Fibroblast of upper back skin (primary cell): Measurements from ENCODE around the gene KMT2C.
"Not testable (repeated sequence)": the region's sequence is repeated elsewhere in the genome, so short reads cannot be mapped to it uniquely, and the experiment has no call there.

Experiments
- DNase-seq: peaks from one replicate; pipeline ENCODE4 v3.0.0-alpha.2; 2013

The KMT2C gene

GRCh38 chr7:152355474-152356057 lies 80.2 kb downstream of the KMT2C start:
- no peak for DNase-seq

DNA sequence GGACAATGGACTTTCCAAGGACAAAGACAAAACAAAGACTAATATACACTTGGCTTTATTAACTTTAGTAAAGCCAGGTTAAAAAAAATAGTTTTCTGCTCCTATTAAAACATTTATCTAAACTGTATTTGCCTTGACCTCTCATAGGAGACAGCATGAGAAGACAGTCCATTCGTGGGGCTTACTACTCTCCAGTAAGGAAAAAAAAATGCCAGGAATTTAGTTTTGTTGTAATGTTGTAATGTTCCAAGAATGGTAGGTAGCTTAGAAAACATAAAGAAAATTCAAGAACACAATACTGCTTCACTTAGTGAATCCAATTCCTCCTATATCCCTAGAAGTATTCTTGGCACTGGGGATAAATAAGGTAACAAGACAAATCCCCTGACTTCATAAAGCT lies 81.7 kb downstream of the KMT2C start:
- DNase-seq, result peak; percentile 64

GRCh38 chr7:152353281-152353680 lies 82.5 kb downstream of the KMT2C start:
- peak; percentile 17 for DNase-seq

DNA sequence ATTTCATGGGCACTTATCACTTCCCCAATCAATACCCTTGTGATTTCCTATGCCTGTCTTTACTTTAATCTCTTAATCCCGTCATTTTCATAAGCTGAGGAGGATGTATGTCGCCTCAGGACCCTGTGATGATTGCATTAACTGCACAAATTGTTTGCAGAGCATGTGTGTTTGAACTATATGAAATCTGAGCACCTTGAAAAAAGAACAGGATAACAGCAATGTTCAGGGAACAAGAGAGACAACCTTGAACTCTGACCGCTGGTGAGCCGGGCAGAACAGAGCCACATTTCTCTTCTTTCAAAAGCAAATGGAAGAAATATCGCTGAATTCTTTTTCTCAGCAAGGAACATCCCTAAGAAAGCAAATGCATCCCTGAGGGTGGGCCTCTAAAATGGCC lies 84.1 kb downstream of the KMT2C start:
- not testable (repeated sequence) for DNase-seq

GRCh38 chr7:152351168-152351567 lies 84.6 kb downstream of the KMT2C start:
- no peak for DNase-seq

- no peak for DNase-seq
Observed at GRCh38 chr7:152347888-152348287, 87.9 kb downstream of the KMT2C start.

- DNase-seq, result no peak
Observed at GRCh38 chr7:152344253-152344652, 91.5 kb downstream of the KMT2C start.

GRCh38 chr7:152342796-152343195 lies 93.0 kb downstream of the KMT2C start:
- no peak for DNase-seq

GRCh38 chr7:152341914-152342236 lies 93.9 kb downstream of the KMT2C start:
- no peak for DNase-seq

DNA sequence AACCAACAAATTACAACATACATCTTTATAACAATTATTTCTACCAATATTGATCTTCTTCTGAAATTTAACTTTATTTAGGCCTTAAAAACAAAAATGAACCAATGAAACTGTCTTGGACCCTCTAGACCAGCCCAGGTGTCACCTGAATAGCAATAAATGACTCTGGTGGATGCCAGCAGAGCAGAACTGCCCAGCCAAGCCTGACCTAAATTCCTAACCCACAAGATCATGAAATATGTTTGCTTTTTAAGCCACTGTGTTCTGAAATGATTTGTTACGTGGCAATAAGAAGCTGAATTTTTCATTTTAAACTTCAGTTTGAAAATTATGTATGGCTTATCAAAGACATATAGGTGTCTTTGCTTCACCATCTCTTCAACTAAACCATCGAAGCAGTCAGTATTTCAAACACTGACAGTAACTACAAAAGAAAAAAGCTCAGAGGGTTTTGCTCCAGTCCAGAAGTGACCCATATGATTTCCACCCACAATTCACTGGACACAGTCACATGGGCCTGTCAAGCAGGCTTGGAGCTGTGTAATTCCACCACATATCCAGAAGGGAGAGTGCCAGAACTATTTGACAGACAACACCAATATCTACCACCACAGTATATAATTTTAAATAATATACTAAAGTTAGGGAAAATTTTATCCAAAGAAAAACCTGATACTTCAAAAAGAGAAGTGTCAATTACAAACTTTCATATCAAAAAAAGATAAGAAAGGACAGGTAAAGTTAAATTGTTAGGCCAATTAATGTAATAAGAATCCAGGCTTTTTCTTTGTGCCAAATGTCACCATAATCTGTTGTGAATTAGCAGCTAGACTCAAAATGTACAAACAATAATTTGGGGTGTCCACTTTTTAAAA lies 94.5 kb downstream of the KMT2C start:
- peak; percentile 57 for DNase-seq

GRCh38 chr7:152340161-152340560 lies 95.6 kb downstream of the KMT2C start:
- DNase-seq, result no peak

DNA sequence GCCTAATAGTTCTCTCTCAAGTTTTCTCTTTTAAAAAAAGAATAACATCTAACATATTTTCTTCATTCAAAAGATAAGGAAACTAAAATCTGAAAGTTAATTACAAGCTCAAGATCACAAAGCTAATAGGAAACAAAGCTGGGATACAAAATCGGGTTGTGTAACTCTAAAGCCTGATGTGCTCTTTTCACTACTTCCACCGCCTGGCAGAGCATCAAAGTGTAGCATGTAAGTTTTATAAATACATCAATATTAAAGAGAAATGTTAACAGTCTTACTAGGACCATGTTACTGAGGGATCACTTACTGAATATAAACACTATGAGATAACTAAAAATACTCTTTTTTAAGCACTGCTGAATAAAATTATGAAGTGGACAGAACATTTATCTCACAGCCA lies 97.2 kb downstream of the KMT2C start:
- DNase-seq, result no peak

GRCh38 chr7:152336754-152337368 lies 98.9 kb downstream of the KMT2C start:
- DNase-seq, result peak; percentile 43

- no peak for DNase-seq
Observed at GRCh38 chr7:152335900-152336571, 99.8 kb downstream of the KMT2C start.

DNA sequence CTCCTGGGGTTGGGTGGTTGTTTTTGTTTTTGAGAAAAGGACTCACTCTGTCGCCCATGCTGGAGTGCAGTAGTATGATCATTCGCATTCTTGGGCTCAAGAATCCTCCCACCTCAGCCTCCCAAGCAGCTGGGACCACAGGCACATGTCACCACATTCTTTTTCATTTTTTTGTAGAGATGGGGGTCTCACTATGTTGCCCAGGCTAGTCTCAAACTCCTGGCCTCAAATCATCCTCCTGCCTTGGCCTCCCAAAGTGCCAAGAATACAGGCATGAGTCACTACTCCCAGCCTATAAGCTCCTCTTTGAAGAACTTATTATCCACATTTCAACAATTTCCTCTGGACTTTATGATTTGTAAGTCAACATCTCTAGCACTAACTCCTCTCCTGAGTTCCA lies 102.7 kb downstream of the KMT2C start:
- DNase-seq, result no peak

- DNase-seq, result no peak
Observed at GRCh38 chr7:152330827-152331226, 105.0 kb downstream of the KMT2C start.

DNA sequence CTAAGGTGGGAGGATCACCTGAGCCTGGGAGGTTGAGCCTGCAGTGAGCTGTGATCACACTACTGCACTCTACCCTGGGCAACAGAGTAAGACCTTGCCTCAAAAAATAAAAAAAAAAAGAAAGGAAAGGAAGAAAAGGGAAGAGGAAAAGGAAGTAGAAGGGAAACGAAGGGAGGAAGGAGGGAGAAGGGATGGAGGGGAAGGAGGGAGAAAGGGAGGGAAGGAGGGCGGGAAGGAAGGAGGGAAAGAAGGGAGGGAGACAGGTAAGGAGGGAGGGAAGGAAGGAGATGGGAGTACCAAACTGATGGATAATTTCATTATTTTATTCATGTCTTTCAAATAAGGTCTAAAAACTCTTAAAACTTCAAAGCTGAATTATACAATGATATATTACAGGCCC lies 106.3 kb downstream of the KMT2C start:
- no peak for DNase-seq

GRCh38 chr7:152328234-152328633 lies 107.6 kb downstream of the KMT2C start:
- DNase-seq, result no peak

GRCh38 chr7:152315845-152316244 lies 120.0 kb downstream of the KMT2C start:
- DNase-seq, result no peak

DNA sequence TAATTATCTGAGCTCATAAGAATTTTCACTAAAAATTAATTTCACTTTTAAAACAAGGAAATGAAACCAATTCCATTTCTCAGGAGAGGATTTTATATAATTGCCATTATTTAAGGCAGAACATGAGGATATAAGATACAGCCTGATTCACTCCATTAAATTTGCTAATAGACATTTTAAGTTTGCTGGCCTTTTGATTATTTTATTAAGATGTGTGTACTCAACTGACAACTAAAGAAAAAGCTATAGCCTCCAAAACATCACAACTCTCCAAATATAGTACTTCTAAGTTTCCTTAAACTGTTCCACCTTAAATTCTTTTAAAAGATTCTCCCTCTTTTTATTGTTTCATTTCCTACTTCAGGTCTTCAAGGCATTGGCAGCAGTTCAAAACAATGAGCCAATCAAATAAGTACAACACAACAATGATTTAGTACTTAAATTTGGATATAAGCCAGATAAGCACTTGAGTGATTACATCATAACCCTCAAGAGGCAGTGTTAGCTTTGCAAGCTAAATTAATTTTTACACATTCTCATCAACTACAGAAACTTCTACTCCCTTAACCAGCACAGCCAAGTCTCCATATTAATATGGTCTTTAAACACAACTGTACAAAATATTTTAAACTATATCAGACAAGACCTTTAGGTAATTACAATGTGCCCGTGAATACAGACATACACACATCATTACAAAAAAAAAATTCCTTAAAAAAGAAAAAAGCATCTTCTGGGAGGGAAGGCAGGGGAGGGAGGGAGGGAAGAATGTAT lies 121.8 kb downstream of the KMT2C start:
- DNase-seq, result peak; percentile 88

GRCh38 chr7:152313217-152313616 lies 122.6 kb downstream of the KMT2C start:
- no peak for DNase-seq

DNA sequence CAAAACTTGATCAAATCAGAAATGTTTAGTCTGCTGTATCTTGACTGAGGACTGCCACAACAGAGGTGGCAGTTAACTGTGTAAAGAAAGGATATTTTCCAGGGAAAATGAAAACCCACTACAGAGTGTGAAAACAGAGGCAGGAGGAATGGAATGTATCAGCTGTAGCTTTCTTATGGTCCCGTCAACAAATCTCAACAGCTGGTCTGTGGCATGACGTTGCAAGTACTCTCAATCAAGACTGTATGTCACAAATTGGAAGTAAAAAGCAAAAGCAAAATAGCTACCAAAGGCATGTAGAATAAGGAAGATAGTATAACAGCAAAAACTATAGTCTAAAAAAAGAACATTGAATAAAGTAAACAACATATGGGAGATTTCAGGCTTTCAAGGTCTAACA lies 123.5 kb downstream of the KMT2C start:
- peak; percentile 30 for DNase-seq

- no peak for DNase-seq
Observed at GRCh38 chr7:152307902-152308301, 127.9 kb downstream of the KMT2C start.
